Germinal center (tissue), 1 donor: ENCODE results near the gene PRR14.

Experiments
- DNase-seq: peaks from one replicate; pipeline ENCODE4 v3.0.0; 2012; ENCODE audit warnings: mixed read lengths, low spot score

PRR14 gene

GRCh38 chr16:30650369-30651123 lies at the start of gene PRR14:
Gene PRR14 (plus strand): TSS chr16:30650960. CDS start chr16:30651646, 686 bp downstream.
- DNase-seq, result peak; percentile 89

- DNase-seq, result no peak
Measured at GRCh38 chr16:30601966-30602365, 48.8 kb upstream of the PRR14 start.

GRCh38 chr16:30602616-30603277 lies 48.0 kb upstream of the PRR14 start:
- DNase-seq, result no peak

GRCh38 chr16:30603945-30604315 lies 46.8 kb upstream of the PRR14 start:
- no peak for DNase-seq

GRCh38 chr16:30604316-30604947 lies 46.3 kb upstream of the PRR14 start:
- DNase-seq, result no peak

GRCh38 chr16:30605158-30605557 lies 45.6 kb upstream of the PRR14 start:
- no peak for DNase-seq

- no peak for DNase-seq
Measured at GRCh38 chr16:30606004-30606403, 44.8 kb upstream of the PRR14 start.

GRCh38 chr16:30609002-30609925 lies 41.5 kb upstream of the PRR14 start:
- DNase-seq, result peak; percentile 50

GRCh38 chr16:30609926-30610839 lies 40.6 kb upstream of the PRR14 start, which contains the start of gene ZNF689:
Gene ZNF689 (minus strand): TSS chr16:30610389. CDS start chr16:30610041, 348 bp downstream.
- peak; percentile 98 for DNase-seq

GRCh38 chr16:30615358-30616091 lies 35.2 kb upstream of the PRR14 start:
- DNase-seq, result peak; percentile 61

- no peak for DNase-seq
Measured at GRCh38 chr16:30619202-30619601, 31.6 kb upstream of the PRR14 start.

GRCh38 chr16:30619638-30620037 lies 31.1 kb upstream of the PRR14 start:
- no peak for DNase-seq

- DNase-seq, result no peak
Measured at GRCh38 chr16:30620169-30620568, 30.6 kb upstream of the PRR14 start.

GRCh38 chr16:30621765-30622164 lies 29.0 kb upstream of the PRR14 start:
- DNase-seq, result no peak

GRCh38 chr16:30622455-30623032 lies 28.2 kb upstream of the PRR14 start:
- no peak for DNase-seq

GRCh38 chr16:30623536-30624283 lies 27.1 kb upstream of the PRR14 start:
- no peak for DNase-seq

GRCh38 chr16:30626236-30626635 lies 24.5 kb upstream of the PRR14 start:
- DNase-seq, result no peak

GRCh38 chr16:30628628-30629540 lies 21.9 kb upstream of the PRR14 start:
- peak; percentile 79 for DNase-seq
